ENCODE results near the gene KAT2B. TPM values are rescaled to one million over a fixed set of nuclear protein-coding genes. Genes with fewer than 3 reads are reported as not detected.
A peak's percentile ranks its signal among the peaks of the same experiment; 100 is the strongest.

The KAT2B gene
- total RNA-seq, 1 donor = 15.9 TPM

DNA sequence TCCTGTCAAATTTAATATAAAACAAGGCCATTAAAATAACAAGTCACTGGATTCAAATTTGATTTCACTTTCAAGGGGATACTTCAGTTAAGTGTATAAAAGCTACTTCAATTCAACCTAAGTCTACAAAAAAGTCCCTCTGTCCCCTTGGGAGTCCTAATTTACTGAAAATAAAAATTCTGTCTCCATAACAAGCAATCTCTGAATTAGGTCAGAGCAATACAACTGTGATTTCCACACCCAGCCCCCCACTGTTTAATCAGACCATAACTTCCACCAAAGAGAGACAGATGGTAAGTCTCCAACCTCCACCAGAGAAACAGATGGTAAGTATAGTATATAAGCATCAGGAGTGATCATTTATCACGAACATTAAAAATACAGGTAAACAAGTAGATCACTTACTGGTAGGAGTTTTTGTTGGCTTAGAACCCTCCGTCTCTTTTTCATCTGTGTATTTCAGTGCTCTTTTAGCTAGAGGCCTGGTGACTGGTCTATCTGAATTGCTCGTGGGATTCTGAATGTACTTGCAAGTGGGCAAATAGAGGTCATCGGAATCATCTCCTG, 133.7 kb downstream of the KAT2B start:
- H3K36me3 ChIP-seq (ENCODE audit: insufficient read depth, low read length) = no peaks in the 10 kb centered on the region
- no peak for DNase-seq (ENCODE audit: insufficient read length, low spot score, missing footprints)
- no peak overlapping the region for H3K4me3 ChIP-seq (ENCODE audit: insufficient read depth, low read length)
- H3K9me3 ChIP-seq (ENCODE audit: low read depth, low read length) = no peaks in the 10 kb centered on the region
- no peak overlapping the region for H3K4me2 ChIP-seq (ENCODE audit: insufficient read depth, low read length)
- no peaks in the 10 kb centered on the region for H4K20me1 ChIP-seq (ENCODE audit: insufficient read depth, low read length)
- no peak overlapping the region for H3K27ac ChIP-seq (ENCODE audit: low read depth, low read length)
- TF ChIP-seq, protein P1, sequence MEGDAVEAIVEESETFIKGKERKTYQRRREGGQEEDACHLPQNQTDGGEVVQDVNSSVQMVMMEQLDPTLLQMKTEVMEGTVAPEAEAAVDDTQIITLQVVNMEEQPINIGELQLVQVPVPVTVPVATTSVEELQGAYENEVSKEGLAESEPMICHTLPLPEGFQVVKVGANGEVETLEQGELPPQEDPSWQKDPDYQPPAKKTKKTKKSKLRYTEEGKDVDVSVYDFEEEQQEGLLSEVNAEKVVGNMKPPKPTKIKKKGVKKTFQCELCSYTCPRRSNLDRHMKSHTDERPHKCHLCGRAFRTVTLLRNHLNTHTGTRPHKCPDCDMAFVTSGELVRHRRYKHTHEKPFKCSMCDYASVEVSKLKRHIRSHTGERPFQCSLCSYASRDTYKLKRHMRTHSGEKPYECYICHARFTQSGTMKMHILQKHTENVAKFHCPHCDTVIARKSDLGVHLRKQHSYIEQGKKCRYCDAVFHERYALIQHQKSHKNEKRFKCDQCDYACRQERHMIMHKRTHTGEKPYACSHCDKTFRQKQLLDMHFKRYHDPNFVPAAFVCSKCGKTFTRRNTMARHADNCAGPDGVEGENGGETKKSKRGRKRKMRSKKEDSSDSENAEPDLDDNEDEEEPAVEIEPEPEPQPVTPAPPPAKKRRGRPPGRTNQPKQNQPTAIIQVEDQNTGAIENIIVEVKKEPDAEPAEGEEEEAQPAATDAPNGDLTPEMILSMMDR (IDR thresholded peaks at IDR 0.05; ENCODE audit: extremely low read depth, low read depth, low read length) = no peak
- H3K27me3 ChIP-seq (ENCODE audit: insufficient read depth, low read length) = no peaks in the 10 kb centered on the region
- no peaks in the 10 kb centered on the region for H3K79me2 ChIP-seq (ENCODE audit: insufficient read depth, low read length)
- no peaks in the 10 kb centered on the region for H3K4me1 ChIP-seq (ENCODE audit: insufficient read depth, low read length)
- H2AFZ ChIP-seq (ENCODE audit: low read length) = peak overlapping the region; percentile 66

DNA sequence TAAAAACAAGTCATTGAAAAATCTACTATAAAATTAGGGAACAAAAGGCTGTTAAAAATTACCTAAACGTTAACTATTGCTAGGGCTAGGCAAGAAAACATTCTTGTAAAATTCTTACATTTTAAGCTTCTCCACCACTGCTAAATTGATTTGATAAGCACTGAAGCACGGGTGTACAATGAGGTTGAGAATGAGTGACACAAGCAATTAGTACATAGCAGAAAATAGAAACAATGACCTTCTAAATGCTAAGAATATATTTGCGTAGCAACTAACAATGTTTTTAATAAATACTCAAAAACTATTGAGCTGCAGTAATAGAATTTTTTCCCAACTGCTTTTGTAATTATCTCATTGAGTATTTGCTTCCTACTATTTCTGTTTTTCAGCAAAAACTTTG, 141.0 kb downstream of the KAT2B start:
- Histone ChIP-seq H3K4me1 (ENCODE audit: insufficient read depth, low read length) (peaks cover 11% of the 10 kb centered on the region), H4K20me1 (ENCODE audit: insufficient read depth, low read length) (no peaks in the 10 kb centered on the region), H2AFZ (ENCODE audit: low read length) (no peak overlapping the region), H3K4me2 (ENCODE audit: insufficient read depth, low read length) (no peak overlapping the region), H3K36me3 (ENCODE audit: insufficient read depth, low read length) (no peaks in the 10 kb centered on the region), H3K79me2 (ENCODE audit: insufficient read depth, low read length) (peaks cover 17% of the 10 kb centered on the region), H3K4me3 (ENCODE audit: insufficient read depth, low read length) (no peak overlapping the region), H3K27me3 (ENCODE audit: insufficient read depth, low read length) (no peaks in the 10 kb centered on the region), H3K9me3 (ENCODE audit: low read depth, low read length) (no peaks in the 10 kb centered on the region), H3K27ac (ENCODE audit: low read depth, low read length) (no peak overlapping the region)
- TF ChIP-seq, protein P1 (IDR thresholded peaks at IDR 0.05; ENCODE audit: extremely low read depth, low read depth, low read length) = no peak
- no peak for DNase-seq (ENCODE audit: insufficient read length, low spot score, missing footprints)

DNA sequence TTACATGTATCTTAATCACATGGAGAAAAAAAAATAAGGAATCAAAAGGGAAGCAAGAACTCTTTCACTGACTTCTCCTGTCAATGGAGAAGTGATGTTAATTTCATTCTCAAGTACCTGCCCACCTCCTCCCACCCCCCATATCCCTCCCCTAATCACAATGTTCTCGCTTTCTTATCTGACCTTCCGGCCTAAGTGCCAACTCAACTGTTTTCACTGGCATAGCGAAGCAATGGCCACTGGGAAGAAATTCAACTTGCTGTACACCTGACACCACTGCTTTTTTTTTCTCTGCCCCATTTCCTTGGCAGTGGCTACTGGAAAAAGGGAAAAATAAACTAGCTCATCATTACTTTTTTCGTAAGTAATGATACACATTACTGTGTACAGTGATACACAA, 142.0 kb downstream of the KAT2B start:
- H3K36me3 ChIP-seq (ENCODE audit: insufficient read depth, low read length) = no peaks in the 10 kb centered on the region
- H3K27me3 ChIP-seq (ENCODE audit: insufficient read depth, low read length) = no peaks in the 10 kb centered on the region
- peak overlapping the region; percentile 34 for H2AFZ ChIP-seq (ENCODE audit: low read length)
- H3K27ac ChIP-seq (ENCODE audit: low read depth, low read length) = no peak overlapping the region
- H3K9me3 ChIP-seq (ENCODE audit: low read depth, low read length) = no peaks in the 10 kb centered on the region
- no peak overlapping the region for H3K4me3 ChIP-seq (ENCODE audit: insufficient read depth, low read length)
- DNase-seq (ENCODE audit: insufficient read length, low spot score, missing footprints) = peak; percentile 36
- H3K4me1 ChIP-seq (ENCODE audit: insufficient read depth, low read length) = peaks cover 11% of the 10 kb centered on the region
- H3K79me2 ChIP-seq (ENCODE audit: insufficient read depth, low read length) = peaks cover 17% of the 10 kb centered on the region
- no peak overlapping the region for H3K4me2 ChIP-seq (ENCODE audit: insufficient read depth, low read length)
- H4K20me1 ChIP-seq (ENCODE audit: insufficient read depth, low read length) = no peaks in the 10 kb centered on the region
- TF ChIP-seq, protein P1 (IDR thresholded peaks at IDR 0.05; ENCODE audit: extremely low read depth, low read depth, low read length) = no peak

DNA sequence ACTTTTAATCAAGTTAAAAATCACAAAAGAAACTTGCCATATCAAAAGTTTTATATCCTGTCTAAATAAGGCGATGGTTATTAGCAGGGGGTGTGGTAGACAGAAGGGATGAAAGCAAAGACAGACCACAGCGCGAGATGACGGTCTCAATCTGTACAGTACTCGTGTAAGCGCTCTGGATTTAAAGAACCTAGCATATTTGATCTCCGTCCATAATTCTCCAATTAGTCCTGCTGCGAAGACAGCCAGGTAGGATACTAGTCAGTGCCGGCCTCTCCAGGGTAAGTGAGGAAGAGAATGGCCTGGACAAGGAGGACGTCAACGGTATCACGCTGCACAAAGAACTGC, 145.1 kb downstream of the KAT2B start:
- peak overlapping the region; percentile 94 for H3K4me2 ChIP-seq (ENCODE audit: insufficient read depth, low read length)
- H3K36me3 ChIP-seq (ENCODE audit: insufficient read depth, low read length) = no peaks in the 10 kb centered on the region
- no peaks in the 10 kb centered on the region for H3K9me3 ChIP-seq (ENCODE audit: low read depth, low read length)
- peak overlapping the region; percentile 90 for H3K4me3 ChIP-seq (ENCODE audit: insufficient read depth, low read length)
- H3K27me3 ChIP-seq (ENCODE audit: insufficient read depth, low read length) = no peaks in the 10 kb centered on the region
- DNase-seq (ENCODE audit: insufficient read length, low spot score, missing footprints) = no peak
- H3K4me1 ChIP-seq (ENCODE audit: insufficient read depth, low read length) = peaks cover 11% of the 10 kb centered on the region
- H3K79me2 ChIP-seq (ENCODE audit: insufficient read depth, low read length) = peaks cover 17% of the 10 kb centered on the region
- TF ChIP-seq, protein P1 (IDR thresholded peaks at IDR 0.05; ENCODE audit: extremely low read depth, low read depth, low read length) = no peak
- no peaks in the 10 kb centered on the region for H4K20me1 ChIP-seq (ENCODE audit: insufficient read depth, low read length)
- H3K27ac ChIP-seq (ENCODE audit: low read depth, low read length) = peak overlapping the region; percentile 94
- H2AFZ ChIP-seq (ENCODE audit: low read length) = peak overlapping the region; percentile 99
